ENCODE results near the gene LYRM4. TPM values are rescaled to one million over a fixed set of nuclear protein-coding genes. Genes with fewer than 3 reads are reported as not detected.

Gene LYRM4
- total RNA-seq, 1 donor from 2014 or later, result 34.4 TPM

GRCh38 chr6:5237805-5238204, 22.9 kb downstream of the LYRM4 start:
- TF ChIP-seq CTCF (IDR thresholded peaks at IDR 0.05; ENCODE audit: unreplicated experiment), result no peak
- H3K27me3 Mint-ChIP-seq, result no peaks in the 10 kb centered on the region
- no peaks in the 10 kb centered on the region for H3K36me3 Mint-ChIP-seq (ENCODE audit: insufficient read depth)
- no peaks in the 10 kb centered on the region for H3K4me1 Mint-ChIP-seq (ENCODE audit: low read depth)
- H3K9me3 Mint-ChIP-seq (ENCODE audit: low read depth), result no peaks in the 10 kb centered on the region
- H3K27ac Mint-ChIP-seq, result no peak overlapping the region
- H3K4me3 Mint-ChIP-seq (ENCODE audit: low read depth), result no peak overlapping the region
- no peak for DNase-seq (ENCODE audit: low spot score, unreplicated experiment)

- Mint-ChIP-seq H3K4me3 (ENCODE audit: low read depth) (no peak overlapping the region), H3K36me3 (ENCODE audit: insufficient read depth) (no peaks in the 10 kb centered on the region), H3K27me3 (no peaks in the 10 kb centered on the region), H3K9me3 (ENCODE audit: low read depth) (no peaks in the 10 kb centered on the region), H3K4me1 (ENCODE audit: low read depth) (no peaks in the 10 kb centered on the region), H3K27ac (no peak overlapping the region)
- DNase-seq (ENCODE audit: low spot score, unreplicated experiment), result no peak
- no peak for TF ChIP-seq CTCF (IDR thresholded peaks at IDR 0.05; ENCODE audit: unreplicated experiment)
Observed at GRCh38 chr6:5235830-5236229, 24.9 kb downstream of the LYRM4 start.

GRCh38 chr6:5234874-5235273, 25.9 kb downstream of the LYRM4 start:
- Mint-ChIP-seq H3K36me3 (ENCODE audit: insufficient read depth) (no peaks in the 10 kb centered on the region), H3K27me3 (no peaks in the 10 kb centered on the region), H3K4me3 (ENCODE audit: low read depth) (no peak overlapping the region), H3K9me3 (ENCODE audit: low read depth) (no peaks in the 10 kb centered on the region), H3K27ac (no peak overlapping the region), H3K4me1 (ENCODE audit: low read depth) (no peaks in the 10 kb centered on the region)
- no peak for TF ChIP-seq CTCF (IDR thresholded peaks at IDR 0.05; ENCODE audit: unreplicated experiment)
- no peak for DNase-seq (ENCODE audit: low spot score, unreplicated experiment)

GRCh38 chr6:5231289-5231688, 29.5 kb downstream of the LYRM4 start:
- H3K27ac Mint-ChIP-seq, result no peak overlapping the region
- no peaks in the 10 kb centered on the region for H3K36me3 Mint-ChIP-seq (ENCODE audit: insufficient read depth)
- H3K27me3 Mint-ChIP-seq, result no peaks in the 10 kb centered on the region

DNA sequence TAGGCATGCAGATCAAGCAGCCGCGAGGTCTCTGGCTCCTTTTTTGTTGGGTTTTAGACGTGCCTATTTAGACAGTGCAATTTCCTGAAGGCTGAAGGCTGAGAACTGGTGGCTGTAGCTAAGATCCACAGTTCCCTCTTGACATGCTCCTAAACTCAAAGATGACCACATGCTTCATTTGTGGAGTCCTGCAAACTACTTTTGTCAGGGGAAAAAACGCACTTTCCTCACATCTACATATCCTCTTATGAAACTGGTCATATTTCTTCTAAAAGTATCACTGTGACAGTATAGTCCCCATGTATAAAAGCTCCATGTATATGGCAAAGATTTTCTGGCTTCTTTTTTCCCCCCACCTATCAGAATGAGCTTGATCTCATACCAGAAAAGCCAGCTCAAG, 30.7 kb downstream of the LYRM4 start:
- DNase-seq (ENCODE audit: low spot score, unreplicated experiment), result no peak
- Mint-ChIP-seq H3K4me3 (ENCODE audit: low read depth) (no peak overlapping the region), H3K27ac (no peak overlapping the region), H3K27me3 (no peaks in the 10 kb centered on the region), H3K36me3 (ENCODE audit: insufficient read depth) (no peaks in the 10 kb centered on the region), H3K9me3 (ENCODE audit: low read depth) (no peaks in the 10 kb centered on the region), H3K4me1 (ENCODE audit: low read depth) (no peaks in the 10 kb centered on the region)
- TF ChIP-seq CTCF (IDR thresholded peaks at IDR 0.05; ENCODE audit: unreplicated experiment), result no peak

More at GRCh38 chr6:5231289-5231688, 29.5 kb downstream of the LYRM4 start:
- DNase-seq (ENCODE audit: low spot score, unreplicated experiment), result no peak
- no peaks in the 10 kb centered on the region for H3K4me1 Mint-ChIP-seq (ENCODE audit: low read depth)
- H3K4me3 Mint-ChIP-seq (ENCODE audit: low read depth), result no peak overlapping the region
- no peaks in the 10 kb centered on the region for H3K9me3 Mint-ChIP-seq (ENCODE audit: low read depth)
- no peak for TF ChIP-seq CTCF (IDR thresholded peaks at IDR 0.05; ENCODE audit: unreplicated experiment)
